K562 (cell line): ENCODE measurements around the gene SLC41A3.

Source experiments
- CBFA2T2 ChIP-seq: fragments of 450-650 bp; conservative IDR thresholded peaks from 2 replicates; pipeline ENCODE4 v1.6.1; 2017; ENCODE audit warnings: mild to moderate bottlenecking
- EP300 ChIP-seq: IDR thresholded peaks from 2 replicates; pipeline ENCODE4 v1.6.1; 2012; ENCODE audit warnings: low read length, improper control_type of control experiment
- GTF2F1 ChIP-seq: IDR thresholded peaks from 2 replicates; pipeline ENCODE4 v1.6.1; 2011; ENCODE audit warnings: low read depth, low read length, improper control_type of control experiment
- JUNB ChIP-seq: fragments of 450-650 bp; formaldehyde crosslinking; conservative IDR thresholded peaks from 2 replicates; pipeline ENCODE4 v1.4.0; 2020; ENCODE audit warnings: mild to moderate bottlenecking
- RAD21 ChIP-seq, 2 experiments: fragments of 250-450 bp in 1 of 2; fragments of 450-650 bp in 1 of 2; sonication (Bioruptor Pico) in 1 of 2; formaldehyde crosslinking in 1 of 2; IDR thresholded peaks in 1 of 2; conservative IDR thresholded peaks in 1 of 2; 2 replicates each; pipeline versions ENCODE4 v1.4.0 to v1.8.0; 2020 to 2022; ENCODE audit warnings: mild to moderate bottlenecking in 2 of 2, moderate library complexity in 1 of 2
- RUNX1 ChIP-seq: sonication (generic); IDR thresholded peaks from 2 replicates; pipeline ENCODE4 v1.6.1; 2016; ENCODE audit warnings: antibody characterized with exemption, low read depth
- ZNF354B ChIP-seq: fragments of 250-450 bp; sonication (Bioruptor Pico); IDR thresholded peaks from 2 replicates; pipeline ENCODE4 v1.4.0; 2020
- TF ChIP-seq, protein P1 (sequence below): fragments of 250-450 bp; sonication (Bioruptor Pico); IDR thresholded peaks from 2 replicates; pipeline ENCODE4 v1.8.0; 2021; ENCODE audit warnings: mild to moderate bottlenecking, moderate library complexity
- TF ChIP-seq, protein P2 (sequence below), 3 experiments: IDR thresholded peaks in 2 of 3; conservative IDR thresholded peaks in 1 of 3; 2 replicates each; pipeline ENCODE4 v1.5.1; 2011 to 2012; ENCODE audit warnings: low read length in 3 of 3, mild to moderate bottlenecking in 3 of 3, control low read depth in 2 of 3, improper control_type of control experiment in 1 of 3, inconsistent platforms in 1 of 3, low read depth in 1 of 3, mixed read lengths in 1 of 3, moderate library complexity in 1 of 3; ENCODE audit not compliant: insufficient read depth in 2 of 3

DNA sequence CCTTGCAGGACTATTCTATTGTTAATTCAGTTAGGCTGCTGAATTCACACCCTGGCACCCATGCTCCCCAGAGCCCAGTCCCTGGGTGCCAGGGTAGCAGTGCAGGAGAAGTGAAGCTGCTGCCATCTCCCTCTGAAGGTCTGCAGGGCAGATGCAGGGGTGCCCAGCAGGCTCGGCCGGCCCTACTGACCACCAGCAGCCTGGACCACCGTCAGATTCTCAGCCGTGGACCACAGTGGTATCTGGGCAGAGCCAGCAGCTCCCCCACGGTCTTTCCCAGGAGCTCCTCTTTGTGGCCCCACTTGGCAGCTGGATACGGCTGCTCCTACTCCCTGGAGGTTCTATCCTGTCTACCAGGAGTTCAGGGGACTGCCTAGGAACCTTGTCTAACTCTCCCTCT, 49.7 kb upstream of the SLC41A3 start:
- TF ChIP-seq GTF2F1 (no peak), RUNX1 (no peak), EP300 (no peak), JUNB (CRISPR knock-in tag) (no peak), ZNF354B (CRISPR knock-in tag) (no peak), CBFA2T2 (no peak), RAD21 (CRISPR knock-in tag; conservative IDR thresholded peaks at IDR 0.05 in 1 of 2, IDR thresholded peaks at IDR 0.05 in 1 of 2) (no peak)
- TF ChIP-seq, protein P1, sequence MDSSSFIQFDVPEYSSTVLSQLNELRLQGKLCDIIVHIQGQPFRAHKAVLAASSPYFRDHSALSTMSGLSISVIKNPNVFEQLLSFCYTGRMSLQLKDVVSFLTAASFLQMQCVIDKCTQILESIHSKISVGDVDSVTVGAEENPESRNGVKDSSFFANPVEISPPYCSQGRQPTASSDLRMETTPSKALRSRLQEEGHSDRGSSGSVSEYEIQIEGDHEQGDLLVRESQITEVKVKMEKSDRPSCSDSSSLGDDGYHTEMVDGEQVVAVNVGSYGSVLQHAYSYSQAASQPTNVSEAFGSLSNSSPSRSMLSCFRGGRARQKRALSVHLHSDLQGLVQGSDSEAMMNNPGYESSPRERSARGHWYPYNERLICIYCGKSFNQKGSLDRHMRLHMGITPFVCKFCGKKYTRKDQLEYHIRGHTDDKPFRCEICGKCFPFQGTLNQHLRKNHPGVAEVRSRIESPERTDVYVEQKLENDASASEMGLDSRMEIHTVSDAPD (CRISPR knock-in tag), result no peak
- TF ChIP-seq, protein P2, sequence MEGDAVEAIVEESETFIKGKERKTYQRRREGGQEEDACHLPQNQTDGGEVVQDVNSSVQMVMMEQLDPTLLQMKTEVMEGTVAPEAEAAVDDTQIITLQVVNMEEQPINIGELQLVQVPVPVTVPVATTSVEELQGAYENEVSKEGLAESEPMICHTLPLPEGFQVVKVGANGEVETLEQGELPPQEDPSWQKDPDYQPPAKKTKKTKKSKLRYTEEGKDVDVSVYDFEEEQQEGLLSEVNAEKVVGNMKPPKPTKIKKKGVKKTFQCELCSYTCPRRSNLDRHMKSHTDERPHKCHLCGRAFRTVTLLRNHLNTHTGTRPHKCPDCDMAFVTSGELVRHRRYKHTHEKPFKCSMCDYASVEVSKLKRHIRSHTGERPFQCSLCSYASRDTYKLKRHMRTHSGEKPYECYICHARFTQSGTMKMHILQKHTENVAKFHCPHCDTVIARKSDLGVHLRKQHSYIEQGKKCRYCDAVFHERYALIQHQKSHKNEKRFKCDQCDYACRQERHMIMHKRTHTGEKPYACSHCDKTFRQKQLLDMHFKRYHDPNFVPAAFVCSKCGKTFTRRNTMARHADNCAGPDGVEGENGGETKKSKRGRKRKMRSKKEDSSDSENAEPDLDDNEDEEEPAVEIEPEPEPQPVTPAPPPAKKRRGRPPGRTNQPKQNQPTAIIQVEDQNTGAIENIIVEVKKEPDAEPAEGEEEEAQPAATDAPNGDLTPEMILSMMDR (IDR thresholded peaks at IDR 0.05 in 2 of 3, conservative IDR thresholded peaks at IDR 0.05 in 1 of 3; ENCODE audit: insufficient read depth in 2 of 3, low read depth in 1 of 3, low read length in 3 of 3), result no peak
